HEK293 (cell line): ENCODE data around the gene GJA9.

Source experiments
- CTCF ChIA-PET: fragments of 350-600 bp; formaldehyde crosslinking; extraction: SDS; loops from one replicate; lab custom pipeline; 2021; ENCODE audit warnings: antibody characterized with exemption; lab: Yijun Ruan, JAX
- POLR2A ChIA-PET: fragments of 300-600 bp; formaldehyde crosslinking; extraction: SDS; loops from one replicate; lab custom pipeline; 2020; ENCODE audit warnings: antibody characterized with exemption, inconsistent platforms; lab: Yijun Ruan, JAX
- H3K27ac ChIP-seq: fragments of 200-500 bp; sonication (Bioruptor generic); 2 replicates; pipeline ENCODE4 v1.5.1; 2014; ENCODE audit warnings: low read depth, low read length, control low read depth, inconsistent platforms; ENCODE audit errors: extremely low read depth
- H3K36me3 ChIP-seq, 2 experiments: fragments of 200-500 bp in 1 of 2; sonication (Bioruptor generic) in 1 of 2; 1 replicate in 1 of 2; 2 replicates in 1 of 2; pipeline ENCODE4 v1.5.1; 2014 to 2017; ENCODE audit warnings: inconsistent platforms in 2 of 2, low read length in 2 of 2; ENCODE audit not compliant: control insufficient read depth in 2 of 2, insufficient read depth in 1 of 2
- H3K4me1 ChIP-seq: fragments of 200-500 bp; sonication (Bioruptor generic); 2 replicates; pipeline ENCODE4 v1.5.1; 2014; ENCODE audit warnings: mild to moderate bottlenecking, low read length, inconsistent platforms; ENCODE audit not compliant: control insufficient read depth, insufficient read depth
- H3K4me3 ChIP-seq: 2 replicates; pipeline ENCODE4 v1.5.1; 2011; ENCODE audit warnings: low read depth, mild to moderate bottlenecking, control low read depth, low read length, moderate library complexity
- H3K9me3 ChIP-seq: fragments of 200-500 bp; sonication (Bioruptor generic); 2 replicates; pipeline ENCODE4 v1.5.1; 2014; ENCODE audit warnings: low read depth, low read length, inconsistent platforms; ENCODE audit not compliant: control insufficient read depth, insufficient read depth
- AEBP2 ChIP-seq: fragments of 450-650 bp; formaldehyde crosslinking; IDR thresholded peaks from 2 replicates; pipeline ENCODE4 v1.5.1; 2016; ENCODE audit warnings: missing biosample characterization, missing genetic modification characterization, borderline replicate concordance
- EGR2 ChIP-seq: fragments of 450-650 bp; formaldehyde crosslinking; IDR thresholded peaks from 2 replicates; pipeline ENCODE4 v1.5.1; 2016; ENCODE audit warnings: low read depth, missing biosample characterization, missing genetic modification characterization
- FEZF1 ChIP-seq: fragments of 450-650 bp; formaldehyde crosslinking; IDR thresholded peaks from 2 replicates; pipeline ENCODE4 v1.5.1; 2016; ENCODE audit warnings: missing biosample characterization, missing genetic modification characterization
- GFI1B ChIP-seq: fragments of 450-650 bp; formaldehyde crosslinking; IDR thresholded peaks from 2 replicates; pipeline ENCODE4 v1.5.1; 2016; ENCODE audit warnings: missing biosample characterization, missing genetic modification characterization
- GLI4 ChIP-seq: fragments of 450-650 bp; formaldehyde crosslinking; IDR thresholded peaks from 2 replicates; pipeline ENCODE4 v1.5.1; 2016; ENCODE audit warnings: missing biosample characterization, missing genetic modification characterization
- HOXC10 ChIP-seq: sonication (generic); formaldehyde crosslinking; IDR thresholded peaks from 2 replicates; pipeline ENCODE4 v1.8.1; 2023; ENCODE audit warnings: mild to moderate bottlenecking, missing genetic modification reagents
- KLF10 ChIP-seq: fragments of 450-650 bp; IDR thresholded peaks from 2 replicates; pipeline ENCODE4 v1.5.1; 2018; ENCODE audit warnings: missing biosample characterization, mild to moderate bottlenecking, missing genetic modification characterization
- PBX3 ChIP-seq: sonication (generic); formaldehyde crosslinking; IDR thresholded peaks from 2 replicates; pipeline ENCODE4 v1.8.1; 2022; ENCODE audit warnings: mild to moderate bottlenecking, moderate library complexity, missing genetic modification reagents
- PRDM1 ChIP-seq: fragments of 450-650 bp; formaldehyde crosslinking; IDR thresholded peaks from 2 replicates; pipeline ENCODE4; 2016; ENCODE audit warnings: missing biosample characterization, missing genetic modification characterization
- SCRT2 ChIP-seq: fragments of 450-650 bp; formaldehyde crosslinking; IDR thresholded peaks from 2 replicates; pipeline ENCODE4 v1.5.1; 2016; ENCODE audit warnings: missing biosample characterization, missing genetic modification characterization
- SP7 ChIP-seq: fragments of 450-650 bp; formaldehyde crosslinking; IDR thresholded peaks from 2 replicates; pipeline ENCODE4 v1.5.1; 2016; ENCODE audit warnings: missing biosample characterization, missing genetic modification characterization
- ZBTB1 ChIP-seq: fragments of 450-650 bp; formaldehyde crosslinking; IDR thresholded peaks from 2 replicates; pipeline ENCODE4 v1.5.1; 2016; ENCODE audit warnings: missing biosample characterization, missing genetic modification characterization
- ZBTB8A ChIP-seq: fragments of 450-650 bp; formaldehyde crosslinking; IDR thresholded peaks from 2 replicates; pipeline ENCODE4 v1.5.1; 2016; ENCODE audit warnings: missing biosample characterization, missing genetic modification characterization
- ZFHX2 ChIP-seq: fragments of 450-650 bp; formaldehyde crosslinking; conservative IDR thresholded peaks from 2 replicates; pipeline ENCODE4 v1.5.1; 2016; ENCODE audit warnings: missing biosample characterization, missing genetic modification characterization
- ZFP3 ChIP-seq: fragments of 450-650 bp; formaldehyde crosslinking; IDR thresholded peaks from 2 replicates; pipeline ENCODE4 v1.5.1; 2016; ENCODE audit warnings: low read depth, missing biosample characterization, missing genetic modification characterization
- ZNF121 ChIP-seq: fragments of 450-650 bp; formaldehyde crosslinking; IDR thresholded peaks from 2 replicates; pipeline ENCODE4 v1.5.1; 2016; ENCODE audit warnings: missing biosample characterization, missing genetic modification characterization
- ZNF19 ChIP-seq: fragments of 450-650 bp; formaldehyde crosslinking; IDR thresholded peaks from 2 replicates; pipeline ENCODE4; 2016; ENCODE audit warnings: missing biosample characterization, missing genetic modification characterization, low read depth
- ZNF23 ChIP-seq: fragments of 450-650 bp; formaldehyde crosslinking; IDR thresholded peaks from 2 replicates; pipeline ENCODE4 v1.5.1; 2016; ENCODE audit warnings: missing biosample characterization, missing genetic modification characterization, borderline replicate concordance
- ZNF24 ChIP-seq: fragments of 450-650 bp; formaldehyde crosslinking; IDR thresholded peaks from 2 replicates; pipeline ENCODE4 v1.5.1; 2016; ENCODE audit warnings: missing biosample characterization, missing genetic modification characterization
- ZNF302 ChIP-seq: fragments of 450-650 bp; formaldehyde crosslinking; IDR thresholded peaks from 2 replicates; pipeline ENCODE4 v1.5.1; 2016; ENCODE audit warnings: missing biosample characterization, missing genetic modification characterization, low read depth
- ZNF37A ChIP-seq: fragments of 450-650 bp; IDR thresholded peaks from 2 replicates; pipeline ENCODE4 v1.5.1; 2018; ENCODE audit warnings: missing biosample characterization, missing genetic modification characterization
- ZNF391 ChIP-seq: fragments of 450-650 bp; formaldehyde crosslinking; IDR thresholded peaks from 2 replicates; pipeline ENCODE4 v1.5.1; 2016; ENCODE audit warnings: low read depth, missing biosample characterization, missing genetic modification characterization, borderline replicate concordance
- ZNF416 ChIP-seq: fragments of 450-650 bp; formaldehyde crosslinking; IDR thresholded peaks from 2 replicates; pipeline ENCODE4 v1.5.1; 2016; ENCODE audit warnings: missing biosample characterization, missing genetic modification characterization
- ZNF426 ChIP-seq: fragments of 450-650 bp; formaldehyde crosslinking; IDR thresholded peaks from 2 replicates; pipeline ENCODE4 v1.5.1; 2017; ENCODE audit warnings: missing biosample characterization, missing genetic modification characterization, mild to moderate bottlenecking, inconsistent platforms, moderate library complexity
- ZNF513 ChIP-seq: fragments of 450-650 bp; IDR thresholded peaks from 2 replicates; pipeline ENCODE4 v1.5.1; 2018; ENCODE audit warnings: missing biosample characterization, missing genetic modification characterization
- ZNF558 ChIP-seq: fragments of 450-650 bp; formaldehyde crosslinking; IDR thresholded peaks from 2 replicates; pipeline ENCODE4 v1.5.1; 2016; ENCODE audit warnings: missing biosample characterization, missing genetic modification characterization
- ZNF600 ChIP-seq: fragments of 450-650 bp; formaldehyde crosslinking; IDR thresholded peaks from 2 replicates; pipeline ENCODE4 v1.5.1; 2016; ENCODE audit warnings: missing biosample characterization, missing genetic modification characterization
- ZNF639 ChIP-seq: fragments of 450-650 bp; formaldehyde crosslinking; IDR thresholded peaks from 2 replicates; pipeline ENCODE4 v1.5.1; 2016; ENCODE audit warnings: missing biosample characterization, missing genetic modification characterization
- ZNF645 ChIP-seq: fragments of 450-650 bp; formaldehyde crosslinking; IDR thresholded peaks from 2 replicates; pipeline ENCODE4; 2016; ENCODE audit warnings: missing biosample characterization, missing genetic modification characterization
- ZNF701 ChIP-seq: fragments of 450-650 bp; formaldehyde crosslinking; IDR thresholded peaks from 2 replicates; pipeline ENCODE4 v1.5.1; 2016; ENCODE audit warnings: missing biosample characterization, missing genetic modification characterization
- ZNF785 ChIP-seq: fragments of 450-650 bp; formaldehyde crosslinking; IDR thresholded peaks from 2 replicates; pipeline ENCODE4 v1.5.1; 2016; ENCODE audit warnings: missing biosample characterization, missing genetic modification characterization
- ZNF792 ChIP-seq: fragments of 450-650 bp; formaldehyde crosslinking; IDR thresholded peaks from 2 replicates; pipeline ENCODE4 v1.5.1; 2016; ENCODE audit warnings: missing biosample characterization, missing genetic modification characterization

GJA9 gene

GRCh38 chr1:38873027-38873969 lies 8.1 kb downstream of the GJA9 start, which contains the start of gene MYCBP:
MYCBP (minus strand) TSS chr1:38873348; CDS start chr1:38873305, 43 bp downstream.
- ChIA-PET CTCF (interaction anchor here (0.5 to 0.6 kb wide), 3 partner anchors 194 to 903 kb away, joined by 3 read pairs; no protein-coding TSS in a partner anchor), POLR2A (interaction anchor here (0.5 to 1.4 kb wide), 5 partner anchors 9 to 284 kb away, joined by 3 to 6 read pairs (median 3); partner anchors contain the start of gene GJA9)
- H3K4me3 ChIP-seq: peak within 1 kb of the TSS; percentile 95
- peaks cover 0 to 3% of the 10 kb centered on the region in 2 experiments; a peak in 2 of 3 replicates for H3K36me3 ChIP-seq
- H3K27ac ChIP-seq: no peak within 1 kb of the TSS; the same call in 1 of the 2 replicates
- no peaks in the 10 kb centered on the region for H3K9me3 ChIP-seq
- peaks cover 4% of the 10 kb centered on the region; the same call in 1 of the 2 replicates for H3K4me1 ChIP-seq
- 0 out of 2 replicates have a peak, but pooled peaks have one; percentile 44 for TF ChIP-seq GLI4 (tag by site-specific recombination)
- no peak for TF ChIP-seq ZNF558
- peak; percentile 58 for TF ChIP-seq EGR2
- no peak for TF ChIP-seq ZNF23
- TF ChIP-seq SCRT2 (tag by site-specific recombination): no peak
- TF ChIP-seq ZNF416 (tag by site-specific recombination): no peak
- no peak for TF ChIP-seq PRDM1 (tag by site-specific recombination)
- peak; percentile 63; the same call in 1 of the 2 replicates for TF ChIP-seq KLF10
- TF ChIP-seq ZNF391 (tag by site-specific recombination): no peak
- TF ChIP-seq ZNF37A: no peak
- no peak for TF ChIP-seq ZFP3 (tag by site-specific recombination)
- no peak for TF ChIP-seq ZNF701 (tag by site-specific recombination)
- no peak for TF ChIP-seq HOXC10 (CRISPR knock-in tag)
- no peak for TF ChIP-seq PBX3 (CRISPR knock-in tag)
- TF ChIP-seq ZNF639: no peak
- no peak for TF ChIP-seq ZNF785
- no peak for TF ChIP-seq GFI1B (tag by site-specific recombination)
- no peak for TF ChIP-seq ZNF19 (tag by site-specific recombination)
- no peak for TF ChIP-seq ZNF426 (tag by site-specific recombination)
- TF ChIP-seq ZNF645 (tag by site-specific recombination): no peak
- no peak for TF ChIP-seq ZBTB1 (tag by site-specific recombination)
- TF ChIP-seq ZBTB8A (tag by site-specific recombination): no peak
- TF ChIP-seq ZNF121: no peak
- peak; percentile 38; the same call in 1 of the 2 replicates for TF ChIP-seq SP7 (tag by site-specific recombination)
- TF ChIP-seq ZNF600 (tag by site-specific recombination): 0 out of 2 replicates have a peak, but pooled peaks have one; percentile 7
- no peak for TF ChIP-seq FEZF1 (tag by site-specific recombination)
- no peak for TF ChIP-seq ZNF792
- peak; percentile 43 for TF ChIP-seq ZFHX2 (tag by site-specific recombination)
- TF ChIP-seq ZNF24 (tag by site-specific recombination): no peak
- no peak for TF ChIP-seq AEBP2 (tag by site-specific recombination)
- no peak for TF ChIP-seq ZNF302 (tag by site-specific recombination)
- TF ChIP-seq ZNF513 (tag by site-specific recombination): no peak
